GM12878 (cell line): ENCODE results near the gene UCHL5. TPM values are rescaled to one million over a fixed set of nuclear protein-coding genes. Genes with fewer than 3 reads are reported as not detected.
A peak's percentile ranks its signal among the peaks of the same experiment; 100 is the strongest.

Source experiments
- ATAC-seq: fragments of 200-7000 bp; cut with Tn5 transposase; 3 replicates; pipeline ENCODE4 v1.9.1; 2020; ENCODE audit warnings: mild to moderate bottlenecking, moderate library complexity
- BruUV-seq: library from RNA; stranded (reverse); fragments of 400-500 nt; replicated peaks from 2 replicates; lab custom pipeline; 2021; lab: Mats Ljungman, UMichigan
- CTCF ChIA-PET: fragments of 300-600 bp; sonication (Branson Sonifier 250); formaldehyde crosslinking; extraction: SDS; loops from one replicate; lab custom pipeline; 2021; ENCODE audit warnings: inconsistent platforms; lab: Yijun Ruan, JAX
- POLR2A ChIA-PET: fragments of 350-600 bp; formaldehyde crosslinking; extraction: SDS; loops from one replicate; lab custom pipeline; 2021; ENCODE audit warnings: inconsistent platforms; lab: Charles Lee
- RAD21 ChIA-PET: fragments of 300-600 bp; sonication (Branson Sonifier 250); formaldehyde crosslinking; loops from one replicate; lab custom pipeline; 2023; ENCODE audit warnings: antibody characterized with exemption; ENCODE audit not compliant: unreplicated experiment; lab: Charles Lee
- SMC1A ChIA-PET: fragments of 300-600 bp; sonication (Branson Sonifier 250); formaldehyde crosslinking; loops from one replicate; lab custom pipeline; 2023; ENCODE audit not compliant: unreplicated experiment, uncharacterized antibody; lab: Charles Lee
- DNase-seq: peaks from one replicate; pipeline ENCODE4 v3.0.0-alpha.2; 2011; ENCODE audit warnings: low read depth, low spot score
- FAIRE-seq: peaks from 3 replicates; lab custom pipeline; 2011; peaks lifted over from hg19 to GRCh38; lab: Jason Lieb, UNC
- H2AFZ ChIP-seq: 2 replicates; pipeline ENCODE4 v1.6.0; 2011; ENCODE audit warnings: low read depth, low read length, control low read depth; ENCODE audit not compliant: control insufficient read depth
- H3K27ac ChIP-seq: 2 replicates; pipeline ENCODE4 v1.5.1; 2011; ENCODE audit warnings: control low read depth; ENCODE audit not compliant: control insufficient read depth, insufficient read depth
- H3K27me3 ChIP-seq, 2 experiments: replicated peaks in 1 of 2; 2 replicates each; pipeline versions ENCODE4 v1.6.0 to v1.6.1; 2011; ENCODE audit warnings: low read length in 1 of 2; ENCODE audit not compliant: control insufficient read depth in 2 of 2, insufficient read depth in 2 of 2
- H3K36me3 ChIP-seq, 2 experiments: 2 replicates each; pipeline ENCODE4 v1.5.1; 2011; ENCODE audit warnings: low read length in 1 of 2; ENCODE audit not compliant: control insufficient read depth in 2 of 2, insufficient read depth in 2 of 2
- H3K4me1 ChIP-seq: 2 replicates; pipeline ENCODE4 v1.6.1; 2011; ENCODE audit warnings: mild to moderate bottlenecking, low read length, moderate library complexity, mixed read lengths; ENCODE audit not compliant: control insufficient read depth, insufficient read depth
- H3K4me2 ChIP-seq: 2 replicates; pipeline ENCODE4 v1.6.0; 2011; ENCODE audit warnings: control low read depth; ENCODE audit not compliant: control insufficient read depth, insufficient read depth
- H3K4me3 ChIP-seq: fragments of 200-600 bp; sonication (generic); 2 replicates; pipeline ENCODE4 v1.5.1; 2016
- H3K79me2 ChIP-seq: 2 replicates; pipeline ENCODE4 v1.6.0; 2011; ENCODE audit warnings: low read length; ENCODE audit not compliant: control insufficient read depth, insufficient read depth
- H3K9ac ChIP-seq: 2 replicates; pipeline ENCODE4 v1.8.0; 2011; ENCODE audit warnings: low read length, control low read depth, mixed read lengths; ENCODE audit not compliant: control insufficient read depth, insufficient read depth
- H3K9me3 ChIP-seq: replicated peaks from 3 replicates; pipeline ENCODE4 v1.5.1; 2011; ENCODE audit warnings: mild to moderate bottlenecking, low read length; ENCODE audit not compliant: control insufficient read depth, insufficient read depth
- H4K20me1 ChIP-seq: 2 replicates; pipeline ENCODE4 v1.6.0; 2011; ENCODE audit not compliant: control insufficient read depth, insufficient read depth
- ATF7 ChIP-seq: fragments of 450-650 bp; IDR thresholded peaks from 2 replicates; pipeline ENCODE4 v1.6.1; 2016; ENCODE audit warnings: low read depth, mild to moderate bottlenecking
- CHD4 ChIP-seq: fragments of 200-600 bp; sonication (generic); IDR thresholded peaks from 2 replicates; pipeline ENCODE4 v1.6.1; 2016; ENCODE audit warnings: mild to moderate bottlenecking
- E4F1 ChIP-seq: fragments of 450-650 bp; IDR thresholded peaks from 2 replicates; pipeline ENCODE4 v1.6.1; 2018; ENCODE audit warnings: borderline replicate concordance, mild to moderate bottlenecking; ENCODE audit not compliant: partially characterized antibody
- JUNB ChIP-seq: IDR thresholded peaks from 2 replicates; pipeline ENCODE4 v1.6.1; 2016; ENCODE audit warnings: antibody characterized with exemption, mild to moderate bottlenecking
- NBN ChIP-seq: fragments of 450-650 bp; IDR thresholded peaks from 2 replicates; pipeline ENCODE4 v1.6.1; 2016
- NFIC ChIP-seq: IDR thresholded peaks from 2 replicates; pipeline ENCODE4 v1.6.1; 2012; ENCODE audit warnings: low read depth, mild to moderate bottlenecking, inconsistent platforms, low read length, moderate library complexity
- POU2F2 ChIP-seq: IDR thresholded peaks from 3 replicates; pipeline ENCODE4 v1.6.1; 2011; ENCODE audit warnings: low read depth, mild to moderate bottlenecking, low read length, borderline replicate concordance
- RFX5 ChIP-seq: IDR thresholded peaks from 2 replicates; pipeline ENCODE4 v1.6.1; 2011; ENCODE audit warnings: low read depth, low read length, improper control_type of control experiment
- RUNX3 ChIP-seq: IDR thresholded peaks from 2 replicates; pipeline ENCODE4 v1.6.1; 2012; ENCODE audit warnings: low read length, inconsistent platforms
- SMC3 ChIP-seq: IDR thresholded peaks from 2 replicates; pipeline ENCODE4 v1.6.1; 2011; ENCODE audit warnings: low read length, improper control_type of control experiment, borderline replicate concordance
- ZNF622 ChIP-seq: fragments of 450-650 bp; IDR thresholded peaks from 2 replicates; pipeline ENCODE4 v1.6.1; 2017; ENCODE audit warnings: mild to moderate bottlenecking, inconsistent platforms
- WGBS: methylation state at CpG from one replicate; pipeline ENCODE4 v1.1.6; 2016; ENCODE audit warnings: low lambda C conversion rate; ENCODE audit not compliant: insufficient replicate concordance, insufficient coverage; ENCODE audit errors: missing lambda C conversion rate; 5-methylcytosine and 5-hydroxymethylcytosine counted together
- in situ Hi-C: fragments of 300-500 bp; cut with MboI; formaldehyde crosslinking; loops from 9 replicates; pipeline ENCODE4 v1.14.3; 2018; ENCODE audit warnings: mixed read lengths
- intact Hi-C: fragments of 100-400 bp; cut with micrococcal nuclease; formaldehyde crosslinking; loops from one replicate; pipeline ENCODE4 v1.14.2; 2022; ENCODE audit not compliant: unreplicated experiment
- polyA plus RNA-seq, 11 experiments: library from polyadenylated mRNA; depleted of rRNA in 4 of 11; unstranded in 6 of 11; stranded (reverse) in 5 of 11; fragments of >200 nt; fragmentation: Nextera tagmentation in 4 of 11; fragmentation: Illumina TruSeq in 1 of 11; extraction: Ambion mirVana in 4 of 11; extraction: Trizol in 1 of 11; gene quantifications; 1 replicate in 1 of 11; 2 replicates in 10 of 11; pipeline versions ENCODE4 v1.2.1 to v1.2.3, GENCODE V29; 2011 to 2016; ENCODE audit warnings: inconsistent platforms in 2 of 11, missing spikeins in 2 of 11, low read depth in 1 of 11
- total RNA-seq, 4 experiments: library from RNA; depleted of rRNA in 3 of 4; stranded (reverse); fragments of >200 nt in 3 of 4; fragmentation: Illumina TruSeq in 1 of 4; extraction: Trizol in 1 of 4; gene quantifications; 2 replicates each; pipeline versions ENCODE4 v1.2.1 to v1.2.3, GENCODE V29; 2013 to 2021

Gene UCHL5
- total and polyA plus RNA-seq, 10 of the 15 experiments (the other 5 are each of a cell fraction or from before 2014, with no cell fraction given) = 30.1 to 179 (median 60.1) TPM

GRCh38 chr1:192984080-192984479 is 75.1 kb downstream of the UCHL5 start (continued):
- TF ChIP-seq ATF7 (no peak), RFX5 (no peak)

- BruUV-seq = no TSS peak
- no peak overlapping the region; the same call in 1 of the 2 replicates for H3K4me2 ChIP-seq
- intact Hi-C loops = no loop called here
- no peaks in the 10 kb centered on the region for H3K9me3 ChIP-seq
- FAIRE-seq (peak; percentile 84), DNase-seq (peak; percentile 12), ATAC-seq (peak; percentile 89)
- CTCF ChIA-PET = interaction anchor here (1.0 to 1.2 kb wide), 2 partner anchors 15 to 87 kb away, joined by 3 read pairs; no protein-coding TSS in a partner anchor
- POLR2A ChIA-PET = no interaction called here
- 0% methylated on average over 6 of the region's 6 CpGs for WGBS
- H2AFZ ChIP-seq = no peak overlapping the region
- no peak overlapping the region for H3K4me3 ChIP-seq
- in situ Hi-C loops = no loop called here
- RAD21 ChIA-PET = interaction anchor here (2.0 kb wide), 1 partner anchor 176 kb away, joined by 5 read pairs; no protein-coding TSS in a partner anchor
- SMC1A ChIA-PET = interaction anchor here (1.4 kb wide), 1 partner anchor 10 kb away, joined by 3 read pairs; no protein-coding TSS in a partner anchor
- no peak overlapping the region for H3K27ac ChIP-seq
- no peaks in the 10 kb centered on the region for H3K27me3 ChIP-seq
- H4K20me1 ChIP-seq = no peaks in the 10 kb centered on the region
- H3K4me1 ChIP-seq = peaks cover 3% of the 10 kb centered on the region; the same call in 1 of the 2 replicates
- no peaks in the 10 kb centered on the region for H3K79me2 ChIP-seq
- no peaks in the 10 kb centered on the region for H3K36me3 ChIP-seq
- TF ChIP-seq SMC3 (no peak), NFIC (peak; percentile 26; the same call in 1 of the 2 replicates), CHD4 (no peak), RUNX3 (peak; percentile 40; the same call in 1 of the 2 replicates), NBN (no peak), E4F1 (no peak), JUNB (peak; percentile 27; the same call in 1 of the 2 replicates), POU2F2 (0 out of 3 replicates have a peak, but pooled peaks have one; percentile 23), ZNF622 (no peak)
- no peak overlapping the region for H3K9ac ChIP-seq
These were observed 75.7 kb downstream of the UCHL5 start for GRCh38 chr1:192983349-192983980.
